Measurements from ENCODE around the gene PCDHGA6. TPM values are rescaled to one million over a fixed set of nuclear protein-coding genes. Genes with fewer than 3 reads are reported as not detected.
A peak's percentile ranks its signal among the peaks of the same experiment; 100 is the strongest.
"Not testable (repeated sequence)": the region's sequence is repeated elsewhere in the genome, so short reads cannot be mapped to it uniquely, and the experiment has no call there.

Gene PCDHGA6
- total RNA-seq, 2 experiments from 2014 or later: 0.05 to 0.14 TPM

- DNase-seq: no peak
- peaks cover 64% of the 10 kb centered on the region for H3K27me3 Mint-ChIP-seq
- H3K4me1 Mint-ChIP-seq: no peaks in the 10 kb centered on the region
- peak within 1 kb of the TSS; percentile 47 for H3K4me3 Mint-ChIP-seq
- no peak for ATAC-seq
- CTCF ChIA-PET: interaction anchor here (0.7 kb wide), 1 partner anchor 187 kb away, joined by 3 read pairs; no protein-coding TSS in a partner anchor
- peaks cover 27% of the 10 kb centered on the region for H3K9me3 Mint-ChIP-seq (ENCODE audit: low read depth)
- POLR2A ChIA-PET: no interaction called here
- intact Hi-C loops (cut with DNase I, micrococcal nuclease): no loop called here
- peaks cover 10% of the 10 kb centered on the region for H3K36me3 Mint-ChIP-seq (ENCODE audit: low read depth)
- no peak within 1 kb of the TSS for H3K27ac Mint-ChIP-seq
Measured at GRCh38 chr5:141382469-141383294, 9.0 kb downstream of the PCDHGA6 start, which contains the start of gene PCDHGA7. Gene PCDHGA7 (plus strand): TSS chr5:141382742. CDS start chr5:141382900, 158 bp downstream.

- ChIA-PET CTCF (interaction anchor here (0.6 to 0.7 kb wide), 2 partner anchors 188 to 223 kb away, joined by 3 read pairs; no protein-coding TSS in a partner anchor), POLR2A (no interaction called here)
- no peak overlapping the region for H3K4me3 Mint-ChIP-seq
- peaks cover 29% of the 10 kb centered on the region for H3K9me3 Mint-ChIP-seq (ENCODE audit: low read depth)
- no peak overlapping the region for H3K27ac Mint-ChIP-seq
- intact Hi-C loops (cut with DNase I, micrococcal nuclease): no loop called here
- no peaks in the 10 kb centered on the region for H3K4me1 Mint-ChIP-seq
- peaks cover 66% of the 10 kb centered on the region for H3K27me3 Mint-ChIP-seq
- peaks cover 12% of the 10 kb centered on the region for H3K36me3 Mint-ChIP-seq (ENCODE audit: low read depth)
- DNase-seq: no peak
- ATAC-seq: no peak
Measured at GRCh38 chr5:141383345-141383744, 9.7 kb downstream of the PCDHGA6 start.

GRCh38 chr5:141384471-141385267, 11.0 kb downstream of the PCDHGA6 start:
- ChIA-PET CTCF (no interaction called here), POLR2A (no interaction called here)
- Mint-ChIP-seq H3K36me3 (ENCODE audit: low read depth) (peaks cover 15% of the 10 kb centered on the region), H3K4me1 (no peaks in the 10 kb centered on the region), H3K27ac (no peak overlapping the region), H3K27me3 (peaks cover 70% of the 10 kb centered on the region), H3K9me3 (ENCODE audit: low read depth) (peaks cover 35% of the 10 kb centered on the region), H3K4me3 (no peak overlapping the region)
- intact Hi-C loops (cut with DNase I, micrococcal nuclease): no loop called here
- ATAC-seq: no peak
- DNase-seq: no peak

GRCh38 chr5:141387557-141388311, 14.0 kb downstream of the PCDHGA6 start, which contains the start of gene PCDHGB4:
Gene PCDHGB4 (plus strand): TSS chr5:141387698. CDS start chr5:141387885, 187 bp downstream.
- POLR2A ChIA-PET: interaction anchor here (0.6 kb wide), 1 partner anchor 127 kb away, joined by 3 read pairs; no protein-coding TSS in a partner anchor

GRCh38 chr5:141388661-141389060, 15.0 kb downstream of the PCDHGA6 start:
- POLR2A ChIA-PET: no interaction called here
- H3K4me1 Mint-ChIP-seq: no peaks in the 10 kb centered on the region
- no peak for ATAC-seq
- CTCF ChIA-PET: interaction anchor here (1.2 kb wide), 1 partner anchor 9 kb away, joined by 3 read pairs; the partner anchor contains the start of gene PCDHGB5
- H3K27ac Mint-ChIP-seq: no peak overlapping the region
- peaks cover 69% of the 10 kb centered on the region for H3K27me3 Mint-ChIP-seq
- DNase-seq: no peak
- peaks cover 21% of the 10 kb centered on the region for H3K36me3 Mint-ChIP-seq (ENCODE audit: low read depth)
- H3K9me3 Mint-ChIP-seq (ENCODE audit: low read depth): peaks cover 43% of the 10 kb centered on the region
- H3K4me3 Mint-ChIP-seq: no peak overlapping the region
- intact Hi-C loops (cut with DNase I, micrococcal nuclease): no loop called here

More at GRCh38 chr5:141387557-141388311, 14.0 kb downstream of the PCDHGA6 start, which contains the start of gene PCDHGB4:
- ATAC-seq (peak; percentile 68), DNase-seq (peak; percentile 56)
- H3K4me3 Mint-ChIP-seq: peak within 1 kb of the TSS; percentile 23
- peaks cover 18% of the 10 kb centered on the region for H3K36me3 Mint-ChIP-seq (ENCODE audit: low read depth)
- intact Hi-C loops (cut with DNase I, micrococcal nuclease); H3K27ac Mint-ChIP-seq; H3K4me1 Mint-ChIP-seq: not testable (repeated sequence)
- peaks cover 71% of the 10 kb centered on the region for H3K27me3 Mint-ChIP-seq
- CTCF ChIA-PET: interaction anchor here (1.2 to 1.3 kb wide), 2 partner anchors 10 to 43 kb away, joined by 3 read pairs; partner anchors contain the start of gene PCDHGB5
- peaks cover 42% of the 10 kb centered on the region for H3K9me3 Mint-ChIP-seq (ENCODE audit: low read depth)

GRCh38 chr5:141389153-141390042, 15.7 kb downstream of the PCDHGA6 start:
- intact Hi-C loops (cut with DNase I, micrococcal nuclease): no loop called here
- Mint-ChIP-seq H3K27me3 (peaks cover 69% of the 10 kb centered on the region), H3K27ac (no peak overlapping the region), H3K4me3 (no peak overlapping the region), H3K9me3 (ENCODE audit: low read depth) (peaks cover 43% of the 10 kb centered on the region), H3K4me1 (no peaks in the 10 kb centered on the region), H3K36me3 (ENCODE audit: low read depth) (peaks cover 23% of the 10 kb centered on the region)
- DNase-seq: no peak
- POLR2A ChIA-PET: no interaction called here
- no peak for ATAC-seq
- CTCF ChIA-PET: interaction anchor here (0.6 to 2.6 kb wide), 4 partner anchors 14 to 124 kb away, joined by 3 to 7 read pairs (median 4); partner anchors contain the start of gene PCDHGA4

- H3K27me3 Mint-ChIP-seq: peaks cover 60% of the 10 kb centered on the region
- CTCF ChIA-PET: interaction anchor here (0.7 to 1.3 kb wide), 3 partner anchors 28 to 475 kb away, joined by 3 to 4 read pairs (median 3); partner anchors contain the start of genes PCDHGA2 and PCDHGA5
- intact Hi-C loops (cut with DNase I, micrococcal nuclease): no loop called here
- H3K4me1 Mint-ChIP-seq: no peaks in the 10 kb centered on the region
- POLR2A ChIA-PET: interaction anchor here (0.6 kb wide), 1 partner anchor 62 kb away, joined by 4 read pairs; the partner anchor contains the start of gene PCDHGA1
- ATAC-seq (no peak), DNase-seq (no peak)
- peaks cover 29% of the 10 kb centered on the region for H3K36me3 Mint-ChIP-seq (ENCODE audit: low read depth)
- H3K9me3 Mint-ChIP-seq (ENCODE audit: low read depth): peaks cover 38% of the 10 kb centered on the region
- no peak within 1 kb of the TSS for H3K27ac Mint-ChIP-seq
- H3K4me3 Mint-ChIP-seq: no peak within 1 kb of the TSS
Measured at GRCh38 chr5:141392429-141393198, 18.9 kb downstream of the PCDHGA6 start, which contains the start of gene PCDHGA8. Gene PCDHGA8 (plus strand): TSS chr5:141392633. CDS start chr5:141392814, 181 bp downstream.

- intact Hi-C loops (cut with DNase I, micrococcal nuclease): no loop called here
- ChIA-PET CTCF (interaction anchor here (0.7 to 1.3 kb wide), 2 partner anchors 55 to 476 kb away, joined by 3 to 4 read pairs; partner anchors contain the start of gene PCDHGA2), POLR2A (no interaction called here)
- no peak overlapping the region for H3K4me3 Mint-ChIP-seq
- no peaks in the 10 kb centered on the region for H3K4me1 Mint-ChIP-seq
- ATAC-seq (no peak), DNase-seq (no peak)
- peaks cover 36% of the 10 kb centered on the region for H3K9me3 Mint-ChIP-seq (ENCODE audit: low read depth)
- H3K36me3 Mint-ChIP-seq (ENCODE audit: low read depth): peaks cover 27% of the 10 kb centered on the region
- no peak overlapping the region for H3K27ac Mint-ChIP-seq
- peaks cover 58% of the 10 kb centered on the region for H3K27me3 Mint-ChIP-seq
Measured at GRCh38 chr5:141393267-141393666, 19.6 kb downstream of the PCDHGA6 start.

- Mint-ChIP-seq H3K27me3 (peaks cover 57% of the 10 kb centered on the region), H3K36me3 (ENCODE audit: low read depth) (peaks cover 28% of the 10 kb centered on the region), H3K9me3 (ENCODE audit: low read depth) (peaks cover 27% of the 10 kb centered on the region)
- H3K27ac Mint-ChIP-seq; DNase-seq; intact Hi-C loops (cut with DNase I, micrococcal nuclease); ATAC-seq; H3K4me1 Mint-ChIP-seq; POLR2A ChIA-PET; H3K4me3 Mint-ChIP-seq: not testable (repeated sequence)
- CTCF ChIA-PET: interaction anchor here (1.2 to 1.5 kb wide), 2 partner anchors 163 to 169 kb away, joined by 3 to 5 read pairs; no protein-coding TSS in a partner anchor
Measured at GRCh38 chr5:141394401-141395187, 20.9 kb downstream of the PCDHGA6 start.
